Left lung (tissue), 10 donors: ENCODE results near the gene NDUFB10. TPM values are rescaled to one million over a fixed set of nuclear protein-coding genes. Genes with fewer than 3 reads are reported as not detected.
A peak's percentile ranks its signal among the peaks of the same experiment; 100 is the strongest.

Experiments used
- ATAC-seq: fragments of 200-7000 bp; cut with Tn5 transposase; one replicate; pipeline ENCODE4 v1.9.1; 2020; ENCODE audit warnings: moderate library complexity
- DNase-seq, 4 donors: peaks; one replicate each; pipeline ENCODE4 v3.0.0-alpha.2; 2013 to 2020
- H3K27ac ChIP-seq, 2 donors: fragments of 200-600 bp; sonication (generic) in 1 of 2; one replicate each; pipeline versions ENCODE4 v1.5.0 to v1.8.0; 2020 to 2021
- H3K27me3 ChIP-seq, 2 donors: fragments of 200-600 bp; sonication (generic) in 1 of 2; one replicate each; pipeline versions ENCODE4 v1.5.0 to v1.8.0; 2020 to 2021
- H3K36me3 ChIP-seq, 2 donors: fragments of 200-600 bp; sonication (generic) in 1 of 2; one replicate each; pipeline versions ENCODE4 v1.5.0 to v1.8.0; 2020 to 2021
- H3K4me1 ChIP-seq, 2 donors: fragments of 200-600 bp; one replicate each; pipeline ENCODE4 v1.8.0; 2021
- H3K4me3 ChIP-seq, 2 donors: fragments of 200-600 bp; sonication (generic) in 1 of 2; one replicate each; pipeline versions ENCODE4 v1.5.0 to v1.8.0; 2020 to 2021; ENCODE audit warnings: mild to moderate bottlenecking in 1 of 2
- H3K9me3 ChIP-seq, 2 donors: fragments of 200-600 bp; sonication (generic) in 1 of 2; one replicate each; pipeline versions ENCODE4 v1.5.0 to v1.8.0; 2020 to 2021
- intact Hi-C, 2 donors: fragments of 100-400 bp; cut with DNase I; formaldehyde crosslinking; loops; one replicate each; pipeline versions ENCODE4 v1.11.2 to v1.14.2; 2022
- polyA plus RNA-seq, 6 donors: library from polyadenylated mRNA; unstranded; fragments of 120-200 nt; gene quantifications; one replicate each; pipeline ENCODE4 v1.2.1, GENCODE V29; 2013; ENCODE audit not compliant: insufficient read length in 6 of 6
- total RNA-seq, 2 donors: library from RNA; stranded (reverse); fragmentation: NEBNext Ultra II Directional; extraction: Animal tissue kit (Norgen Biotek cat#: 25700); gene quantifications; one replicate each; pipeline ENCODE4 v1.2.1, GENCODE V29; 2021
- TF ChIP-seq, protein P1 (sequence below), 2 donors: fragments of 200-600 bp; sonication (generic) in 1 of 2; IDR thresholded peaks; one replicate each; pipeline versions ENCODE4 v1.5.0 to v1.8.0; 2021; ENCODE audit warnings: antibody characterized with exemption in 2 of 2
- donor health status: DM: no; HTN: yes; CAD: no.
- donor health status: DM: no; HTN: no; CAD: no.

The NDUFB10 gene
- total and polyA plus RNA-seq, 8 donors: 77.6 to 102 (median 93.8) TPM

GRCh38 chr16:1977875-1978268 lies 18.5 kb downstream of the NDUFB10 start:
- intact Hi-C loops: no loop called here
- Histone ChIP-seq H3K36me3 (peaks cover 0 to 57% of the 10 kb centered on the region in 2 donors), H3K9me3 (no peaks in the 10 kb centered on the region), H3K4me3 (no peak overlapping the region), H3K27ac (no peak overlapping the region), H3K27me3 (peaks cover 24 to 56% of the 10 kb centered on the region in 2 donors), H3K4me1 (peaks cover 4 to 20% of the 10 kb centered on the region in 2 donors)
- DNase-seq: peak in 1 of 4 donors; percentile 73
- TF ChIP-seq, protein P1, sequence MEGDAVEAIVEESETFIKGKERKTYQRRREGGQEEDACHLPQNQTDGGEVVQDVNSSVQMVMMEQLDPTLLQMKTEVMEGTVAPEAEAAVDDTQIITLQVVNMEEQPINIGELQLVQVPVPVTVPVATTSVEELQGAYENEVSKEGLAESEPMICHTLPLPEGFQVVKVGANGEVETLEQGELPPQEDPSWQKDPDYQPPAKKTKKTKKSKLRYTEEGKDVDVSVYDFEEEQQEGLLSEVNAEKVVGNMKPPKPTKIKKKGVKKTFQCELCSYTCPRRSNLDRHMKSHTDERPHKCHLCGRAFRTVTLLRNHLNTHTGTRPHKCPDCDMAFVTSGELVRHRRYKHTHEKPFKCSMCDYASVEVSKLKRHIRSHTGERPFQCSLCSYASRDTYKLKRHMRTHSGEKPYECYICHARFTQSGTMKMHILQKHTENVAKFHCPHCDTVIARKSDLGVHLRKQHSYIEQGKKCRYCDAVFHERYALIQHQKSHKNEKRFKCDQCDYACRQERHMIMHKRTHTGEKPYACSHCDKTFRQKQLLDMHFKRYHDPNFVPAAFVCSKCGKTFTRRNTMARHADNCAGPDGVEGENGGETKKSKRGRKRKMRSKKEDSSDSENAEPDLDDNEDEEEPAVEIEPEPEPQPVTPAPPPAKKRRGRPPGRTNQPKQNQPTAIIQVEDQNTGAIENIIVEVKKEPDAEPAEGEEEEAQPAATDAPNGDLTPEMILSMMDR (IDR thresholded peaks at IDR 0.05): no peak
- no peak for ATAC-seq

DNA sequence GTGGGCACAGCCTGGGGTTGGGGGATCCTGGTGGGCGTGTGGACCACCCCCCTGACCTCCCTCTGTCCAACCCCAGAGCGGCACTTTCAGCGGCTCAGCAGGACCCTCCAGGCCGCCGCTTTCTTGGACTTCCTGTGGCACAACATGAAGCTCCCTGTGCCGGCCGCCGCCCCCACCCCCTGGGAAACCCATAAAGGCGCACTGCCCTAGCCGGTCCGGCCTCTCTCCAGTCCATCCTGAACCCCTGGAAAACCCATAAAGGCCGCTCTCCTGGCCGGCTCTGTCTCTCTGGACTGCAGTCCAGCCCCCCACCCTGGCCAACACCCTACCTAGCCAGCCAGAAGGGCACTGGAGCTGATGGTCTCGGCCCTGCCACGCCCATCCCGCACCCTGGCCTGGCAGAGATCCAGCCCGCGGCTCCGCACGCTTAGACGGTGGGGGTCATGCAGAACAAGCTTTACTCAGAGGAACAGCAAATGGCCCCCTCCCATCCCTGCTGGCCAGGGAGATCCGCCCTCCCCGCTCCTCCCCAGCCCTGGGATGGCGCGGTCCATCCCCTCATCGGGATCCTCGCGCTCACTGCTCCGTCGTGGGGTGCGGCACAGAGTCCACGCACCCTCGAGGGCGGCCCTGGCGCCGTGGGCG lies 19.3 kb downstream of the NDUFB10 start:
- Histone ChIP-seq H3K36me3 (peaks cover 0 to 57% of the 10 kb centered on the region in 2 donors), H3K4me3 (peak overlapping the region in 1 of 2 donors; percentile 32), H3K4me1 (peaks cover 5 to 20% of the 10 kb centered on the region in 2 donors), H3K27ac (peak overlapping the region in 1 of 2 donors; percentile 57), H3K9me3 (no peaks in the 10 kb centered on the region), H3K27me3 (peaks cover 24 to 63% of the 10 kb centered on the region in 2 donors)
- TF ChIP-seq, protein P1 (IDR thresholded peaks at IDR 0.05): no peak
- intact Hi-C loops: no loop called here
- no peak for ATAC-seq
- peak in 1 of 4 donors; percentile 76 for DNase-seq

- Histone ChIP-seq H3K9me3 (no peaks in the 10 kb centered on the region), H3K4me3 (peak overlapping the region in 1 of 2 donors; percentile 32), H3K27ac (peak overlapping the region; percentile 57 to 63), H3K4me1 (peaks cover 5 to 19% of the 10 kb centered on the region in 2 donors), H3K36me3 (peaks cover 0 to 51% of the 10 kb centered on the region in 2 donors), H3K27me3 (peaks cover 24 to 64% of the 10 kb centered on the region in 2 donors)
- DNase-seq (peak in 3 of 4 donors; percentile 49 to 93 (median 85)), ATAC-seq (peak; percentile 77)
- TF ChIP-seq, protein P1 (IDR thresholded peaks at IDR 0.05): no peak
- intact Hi-C loops: no loop called here
These were observed 20.1 kb downstream of the NDUFB10 start for GRCh38 chr16:1979271-1980029.

GRCh38 chr16:1980030-1980769 lies 20.9 kb downstream of the NDUFB10 start:
- H3K27ac ChIP-seq: peak overlapping the region; percentile 57 to 63
- peak in 1 of 4 donors; percentile 78 for DNase-seq
- intact Hi-C loops: no loop called here
- peaks cover 12 to 27% of the 10 kb centered on the region in 2 donors for H3K4me1 ChIP-seq
- H3K9me3 ChIP-seq: no peaks in the 10 kb centered on the region
- H3K4me3 ChIP-seq: peak overlapping the region in 1 of 2 donors; percentile 32
- ATAC-seq: peak; percentile 1
- peaks cover 24 to 64% of the 10 kb centered on the region in 2 donors for H3K27me3 ChIP-seq
- H3K36me3 ChIP-seq: peaks cover 0 to 45% of the 10 kb centered on the region in 2 donors
- TF ChIP-seq, protein P1 (IDR thresholded peaks at IDR 0.05): no peak
